ENCODE measurements around the gene DCTN2. TPM values are rescaled to one million over a fixed set of nuclear protein-coding genes. Genes with fewer than 3 reads are reported as not detected.

The DCTN2 gene
- total RNA-seq, 2 donors from 2014 or later = 90.6 to 104 TPM

DNA sequence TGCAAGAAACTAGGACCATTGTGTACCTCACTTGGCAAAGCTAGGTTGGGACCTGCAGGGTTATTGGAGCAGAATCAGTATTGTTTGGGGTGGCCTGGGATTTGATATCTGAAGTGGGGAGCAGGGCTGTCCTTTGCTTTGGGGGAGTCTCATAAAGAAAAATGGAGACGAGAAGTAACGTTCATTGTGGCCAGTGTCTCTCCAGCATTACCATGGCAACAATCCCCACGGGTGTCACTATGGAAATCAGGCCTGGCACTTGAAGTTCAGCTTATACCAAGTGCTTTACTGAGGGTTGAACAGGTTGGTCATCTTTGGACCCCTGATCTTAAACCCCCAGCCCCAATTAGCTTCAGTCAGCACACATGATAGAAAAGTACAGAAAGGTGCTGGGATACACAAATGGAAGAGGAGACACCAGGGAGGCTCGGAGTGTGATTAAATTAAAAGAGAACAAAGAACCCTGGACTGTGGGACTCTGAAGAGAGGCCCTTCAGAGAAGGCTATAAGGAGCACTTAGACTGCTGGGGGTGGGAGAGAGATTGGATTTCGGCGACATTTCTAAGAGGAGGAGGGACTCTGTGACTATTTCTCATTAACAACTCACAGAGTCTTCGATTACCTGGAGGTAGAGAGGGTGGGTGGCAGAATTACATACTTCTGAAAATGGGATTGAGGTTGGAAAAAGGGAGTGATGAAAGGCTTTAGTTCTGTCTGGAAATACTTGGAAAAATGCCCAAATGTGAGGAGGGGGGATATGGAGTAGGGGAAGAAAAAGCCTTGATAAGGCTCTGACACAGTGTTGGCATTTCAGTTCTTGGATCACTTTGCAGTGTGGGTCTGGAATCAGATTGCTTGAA lies 6.6 kb upstream of the DCTN2 start:
- DNase-seq (ENCODE audit: low spot score) = no peak
- intact Hi-C loops (cut with DNase I) = no loop called here

- intact Hi-C loops (cut with DNase I) = no loop called here
- DNase-seq (ENCODE audit: low spot score) = peak; percentile 25
Observed at GRCh38 chr12:57552835-57553313, 5.9 kb upstream of the DCTN2 start.

- DNase-seq (ENCODE audit: low spot score) = no peak
- intact Hi-C loops (cut with DNase I) = no loop called here
Observed at GRCh38 chr12:57552306-57552651, 5.3 kb upstream of the DCTN2 start.

GRCh38 chr12:57551637-57552305 lies 4.8 kb upstream of the DCTN2 start:
- intact Hi-C loops (cut with DNase I) = no loop called here
- peak; percentile 24 for DNase-seq (ENCODE audit: low spot score)

GRCh38 chr12:57550641-57551549 lies 3.9 kb upstream of the DCTN2 start:
- no peak for DNase-seq (ENCODE audit: low spot score)
- intact Hi-C loops (cut with DNase I) = no loop called here

DNA sequence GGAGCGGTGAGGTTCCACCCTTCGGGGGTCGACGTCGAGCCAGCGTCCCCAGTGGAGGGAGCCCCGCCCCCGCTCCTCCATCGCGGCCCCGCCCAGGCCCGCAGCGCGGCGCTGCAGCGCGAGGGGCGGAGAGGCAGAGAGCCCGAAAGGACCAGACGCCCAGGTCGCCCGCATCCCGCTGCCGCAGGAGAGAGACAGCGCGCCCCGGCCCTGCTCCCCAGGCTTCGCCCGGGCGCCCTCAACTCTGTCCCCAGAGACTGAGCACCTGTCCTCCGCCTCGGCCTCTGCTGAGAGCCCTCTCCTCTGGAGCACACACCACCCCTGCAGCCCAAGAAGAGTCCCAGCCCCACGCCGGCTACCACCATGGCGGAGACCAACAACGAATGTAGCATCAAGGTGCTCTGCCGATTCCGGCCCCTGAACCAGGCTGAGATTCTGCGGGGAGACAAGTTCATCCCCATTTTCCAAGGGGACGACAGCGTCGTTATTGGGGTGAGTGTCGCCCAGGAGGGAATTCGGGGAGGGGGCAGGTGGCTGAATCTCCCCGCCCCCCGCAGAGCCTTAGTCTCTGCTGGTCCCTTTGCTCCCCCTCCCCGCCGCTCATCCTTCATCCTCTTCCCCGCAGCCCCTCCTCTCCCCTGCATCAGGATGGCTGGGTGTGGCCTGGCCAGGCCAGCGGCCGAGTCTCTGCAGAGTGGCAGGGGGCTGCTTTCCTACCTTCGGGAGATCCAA lies 3.1 kb upstream of the DCTN2 start, which contains the start of gene KIF5A:
Gene KIF5A, plus strand, starts transcription at position 136 of the 732 bp plus-strand sequence. Its CDS starts 228 bp downstream, at position 364.
- intact Hi-C loops (cut with DNase I) = no loop called here
- DNase-seq (ENCODE audit: low spot score) = peak; percentile 79

DNA sequence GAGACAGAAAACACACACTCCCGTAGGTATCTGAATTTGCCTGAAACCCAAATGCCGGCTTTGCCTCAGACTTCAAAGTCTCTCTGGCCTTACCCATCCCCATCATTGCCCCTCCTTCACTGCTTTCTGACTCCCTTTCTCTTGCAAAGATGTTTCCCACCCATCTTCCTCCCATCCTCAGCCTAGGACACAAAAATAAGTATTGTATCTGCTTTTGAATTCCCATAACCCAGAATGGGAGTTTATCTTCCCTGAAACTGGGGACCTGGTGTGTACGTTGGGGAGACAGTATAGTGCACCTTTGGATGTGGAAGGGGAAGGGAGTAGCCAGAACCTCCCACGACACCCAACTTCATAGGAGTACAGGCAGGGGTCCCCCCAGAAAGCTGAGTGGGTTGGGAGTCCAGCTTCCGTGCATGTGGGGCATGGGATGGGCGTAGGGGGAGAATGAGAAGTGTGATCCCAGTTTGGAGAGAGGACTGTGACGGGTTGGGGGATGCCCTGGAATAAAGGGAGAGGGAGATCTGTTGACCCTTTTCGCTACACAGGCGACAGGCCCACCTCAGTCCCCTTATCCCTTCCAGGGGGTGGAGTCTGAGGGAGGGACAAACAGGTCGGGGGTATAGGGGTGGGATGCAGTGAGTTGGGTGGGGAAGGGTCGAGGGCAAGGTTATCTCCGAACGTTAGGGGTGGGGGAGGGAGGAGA lies 2.4 kb upstream of the DCTN2 start:
- DNase-seq (ENCODE audit: low spot score) = peak; percentile 75
- intact Hi-C loops (cut with DNase I) = no loop called here

GRCh38 chr12:57548488-57548887 lies 1.5 kb upstream of the DCTN2 start:
- DNase-seq (ENCODE audit: low spot score) = peak; percentile 40
- intact Hi-C loops (cut with DNase I) = no loop called here

DNA sequence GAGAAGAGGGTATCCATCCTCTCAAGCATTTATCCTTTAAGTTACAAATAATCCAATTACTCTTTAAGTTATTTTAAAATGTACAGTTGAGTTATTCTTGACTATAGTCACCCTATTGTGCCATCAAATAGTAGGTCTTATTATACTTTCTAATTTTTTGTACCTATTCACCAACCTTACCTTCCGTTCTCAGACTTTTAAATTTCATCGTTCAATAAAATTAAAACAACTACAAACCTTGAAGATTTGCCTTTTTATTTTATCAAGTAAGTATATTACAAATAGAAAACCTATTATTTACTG lies 972 bp upstream of the DCTN2 start:
- intact Hi-C loops (cut with DNase I) = no loop called here
- no peak for DNase-seq (ENCODE audit: low spot score)

- intact Hi-C loops (cut with DNase I) = no loop called here
- DNase-seq (ENCODE audit: low spot score) = no peak
Observed at GRCh38 chr12:57547288-57548012, 458 bp upstream of the DCTN2 start.

DNA sequence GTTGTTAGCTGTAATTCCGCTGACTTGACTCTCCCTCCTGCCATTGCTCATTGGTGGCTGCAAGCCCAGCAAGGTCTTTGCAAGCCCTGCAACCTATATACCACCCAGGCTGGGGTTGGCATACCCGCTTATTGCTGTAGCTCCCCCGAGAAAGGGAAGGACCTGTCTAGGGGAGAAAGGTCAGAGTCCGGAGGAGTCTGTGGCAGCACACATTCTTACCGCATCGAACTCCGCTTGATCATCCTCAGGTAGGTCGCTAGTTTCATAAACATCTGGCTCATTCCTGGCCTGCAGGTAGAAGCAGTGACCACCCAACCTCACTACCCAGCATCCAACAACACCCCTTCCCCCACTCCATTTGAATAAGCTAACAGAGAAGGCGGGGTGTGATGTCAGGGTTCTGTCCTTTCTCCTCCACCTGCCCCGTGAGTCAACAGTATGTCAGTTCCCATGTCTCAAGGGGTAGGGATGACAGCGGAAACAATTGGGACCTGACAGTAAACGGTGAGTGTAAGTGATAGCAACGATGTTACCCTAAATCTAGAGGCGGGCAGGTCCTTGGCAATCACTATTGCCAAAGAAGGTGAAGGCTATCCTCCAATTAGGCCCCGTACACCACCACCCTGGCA lies 1.1 kb downstream of the DCTN2 start:
- intact Hi-C loops (cut with DNase I) = no loop called here
- peak; percentile 64 for DNase-seq (ENCODE audit: low spot score)

DNA sequence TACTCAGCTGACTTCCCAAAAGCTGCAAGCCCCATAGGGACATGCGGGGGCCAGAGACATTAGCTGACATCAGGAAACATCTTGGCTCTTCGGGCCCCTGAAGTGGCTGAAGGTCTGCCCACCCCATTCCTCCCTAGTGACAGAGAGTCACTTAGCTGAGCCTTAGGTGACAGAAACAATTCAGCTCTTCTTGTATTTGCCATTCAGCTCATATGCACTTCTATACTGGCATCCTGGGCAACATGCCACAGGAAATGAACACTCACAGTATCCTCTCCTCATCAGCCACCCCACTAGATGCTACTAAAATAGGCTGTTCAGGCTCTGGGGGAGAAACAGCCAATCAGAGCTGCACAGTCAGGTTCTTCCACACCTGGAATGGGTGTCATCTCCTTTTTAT lies 3.4 kb downstream of the DCTN2 start:
- intact Hi-C loops (cut with DNase I) = no loop called here
- DNase-seq (ENCODE audit: low spot score) = peak; percentile 40

DNA sequence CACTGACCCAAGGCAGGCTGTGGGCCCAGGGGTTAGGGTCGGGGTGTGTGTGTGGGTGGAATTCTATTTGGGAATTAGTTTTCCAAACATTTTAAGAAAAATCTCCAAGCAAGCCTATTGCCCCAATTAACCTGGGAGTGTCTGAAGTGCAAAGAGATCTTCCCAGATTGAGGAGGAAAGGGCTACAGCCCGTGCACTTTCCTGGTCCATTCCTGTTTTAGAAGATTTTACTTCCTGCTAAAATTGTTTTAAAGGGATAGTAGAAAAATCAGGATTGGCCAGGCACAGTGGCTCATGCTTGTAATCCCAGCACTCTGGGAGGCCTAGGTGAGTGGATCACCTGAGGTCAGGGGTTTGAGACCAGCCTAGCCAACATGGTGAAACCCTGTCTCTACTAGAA lies 5.3 kb downstream of the DCTN2 start:
- DNase-seq (ENCODE audit: low spot score) = no peak
- intact Hi-C loops (cut with DNase I) = no loop called here

DNA sequence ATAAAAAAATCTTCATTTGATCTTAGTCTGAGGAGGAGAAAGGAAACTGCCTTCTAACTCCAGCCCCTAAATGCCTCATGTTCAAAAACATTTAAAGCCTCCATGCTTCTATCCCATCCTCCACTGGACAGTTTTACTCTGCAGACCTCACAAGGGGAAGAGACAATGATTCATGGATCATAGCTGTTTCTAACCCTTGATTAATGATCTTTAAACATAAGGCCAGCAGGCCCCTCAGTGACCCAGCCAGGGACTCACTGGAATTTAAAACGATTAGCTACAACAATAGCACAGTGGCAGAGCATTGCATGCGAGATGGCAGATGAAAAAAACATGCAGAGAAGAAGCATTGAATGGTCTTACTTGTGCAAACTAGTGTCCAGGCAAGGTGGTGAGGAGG lies 6.0 kb downstream of the DCTN2 start:
- DNase-seq (ENCODE audit: low spot score) = no peak
- intact Hi-C loops (cut with DNase I) = no loop called here

- intact Hi-C loops (cut with DNase I) = no loop called here
Observed at GRCh38 chr12:57539134-57539768, 7.7 kb downstream of the DCTN2 start.

DNA sequence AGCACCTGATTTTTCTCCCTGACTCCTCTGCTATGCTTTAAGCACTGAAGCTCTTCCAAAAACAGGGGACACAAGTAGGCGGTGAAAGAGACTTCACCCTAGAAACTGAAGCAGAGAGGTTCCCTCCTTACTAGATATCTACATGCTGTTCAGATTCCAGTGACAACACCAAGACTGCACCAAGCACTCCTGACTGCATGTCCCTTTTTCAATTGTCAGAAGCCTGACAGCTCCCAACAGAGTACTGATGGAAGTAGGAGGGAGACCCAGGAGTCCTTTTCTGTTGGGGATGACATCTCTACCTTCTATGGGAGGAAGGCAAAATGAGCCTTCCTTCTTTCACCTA lies 10.4 kb downstream of the DCTN2 start:
- no peak for DNase-seq (ENCODE audit: low spot score)
- intact Hi-C loops (cut with DNase I) = no loop called here

More at GRCh38 chr12:57539134-57539768, 7.7 kb downstream of the DCTN2 start:
- no peak for DNase-seq (ENCODE audit: low spot score)
